SK-N-SH (cell line): ENCODE data around the gene TMPRSS2. TPM values are rescaled to one million over a fixed set of nuclear protein-coding genes. Genes with fewer than 3 reads are reported as not detected.

Experiments used
- CTCF ChIA-PET: fragments of 300-600, 350-600 bp; formaldehyde crosslinking; extraction: SDS; loops from one replicate; lab custom pipeline; 2021; lab: Yijun Ruan, JAX
- POLR2A ChIA-PET: fragments of 350-600 bp; sonication (Branson Sonifier 250); formaldehyde crosslinking; extraction: SDS; loops from one replicate; lab custom pipeline; 2020; ENCODE audit warnings: antibody characterized with exemption, inconsistent platforms; lab: Yijun Ruan, JAX
- DNase-seq: peaks from one replicate; pipeline ENCODE4 v3.0.0; 2012
- H2AFZ ChIP-seq: fragments of 200-600 bp; sonication (generic); 2 replicates; pipeline ENCODE4 v1.8.1; 2016; ENCODE audit warnings: antibody characterized with exemption, mild to moderate bottlenecking, low read depth
- H3F3A ChIP-seq: fragments of 200-600 bp; sonication (generic); replicated peaks from 2 replicates; pipeline ENCODE3; 2016; ENCODE audit warnings: antibody characterized with exemption, mild to moderate bottlenecking; ENCODE audit not compliant: insufficient read depth
- H3K27ac ChIP-seq, 2 experiments: fragments of 200-500 bp in 1 of 2; fragments of 200-600 bp in 1 of 2; sonication (Bioruptor generic) in 1 of 2; sonication (generic), shearing (Covaris generic) in 1 of 2; 2 replicates each; pipeline versions ENCODE4 v1.5.1 to v1.6.1; 2014 to 2016; ENCODE audit warnings: low read depth in 2 of 2, inconsistent platforms in 1 of 2, low read length in 1 of 2, mild to moderate bottlenecking in 1 of 2, mixed read lengths in 1 of 2
- H3K27me3 ChIP-seq: fragments of 200-600 bp; sonication (generic), shearing (Covaris generic); 2 replicates; pipeline ENCODE4 v1.6.1; 2016; ENCODE audit warnings: mixed run types; ENCODE audit not compliant: insufficient read depth
- H3K36me3 ChIP-seq, 2 experiments: fragments of 200-500 bp in 1 of 2; fragments of 200-600 bp in 1 of 2; sonication (Bioruptor generic) in 1 of 2; sonication (generic) in 1 of 2; replicated peaks in 1 of 2; 2 replicates each; pipeline versions ENCODE3 to v1.5.1; 2014 to 2016; ENCODE audit warnings: low read length in 1 of 2, mild to moderate bottlenecking in 1 of 2; ENCODE audit not compliant: insufficient read depth in 2 of 2, control insufficient read depth in 1 of 2
- H3K4me1 ChIP-seq, 2 experiments: fragments of 200-500 bp in 1 of 2; fragments of 200-600 bp in 1 of 2; sonication (Bioruptor generic) in 1 of 2; sonication (generic), shearing (Covaris generic) in 1 of 2; 2 replicates each; pipeline versions ENCODE4 v1.5.1 to v1.6.1; 2014 to 2016; ENCODE audit warnings: low read depth in 1 of 2, low read length in 1 of 2, mixed run types in 1 of 2; ENCODE audit not compliant: insufficient read depth in 2 of 2, control insufficient read depth in 1 of 2
- H3K4me2 ChIP-seq: fragments of 200-600 bp; sonication (generic), shearing (Covaris generic); 2 replicates; pipeline ENCODE4 v1.6.1; 2017; ENCODE audit warnings: mixed run types
- H3K4me3 ChIP-seq, 2 experiments: fragments of 200-500 bp in 1 of 2; fragments of 200-600 bp in 1 of 2; sonication (Bioruptor generic) in 1 of 2; sonication (generic), shearing (Covaris generic) in 1 of 2; 2 replicates each; pipeline versions ENCODE4 v1.5.1 to v1.8.1; 2014 to 2016; ENCODE audit warnings: low read depth in 2 of 2, inconsistent platforms in 1 of 2, low read length in 1 of 2, mild to moderate bottlenecking in 1 of 2, mixed read lengths in 1 of 2, moderate library complexity in 1 of 2
- H3K79me2 ChIP-seq: fragments of 200-600 bp; sonication (generic); 2 replicates; pipeline ENCODE4 v1.8.1; 2017; ENCODE audit warnings: mild to moderate bottlenecking; ENCODE audit not compliant: insufficient read depth
- H3K9ac ChIP-seq: fragments of 200-600 bp; sonication (generic); 2 replicates; pipeline ENCODE4 v1.6.1; 2017; ENCODE audit warnings: mixed run types
- H3K9me2 ChIP-seq: fragments of 200-600 bp; sonication (generic); 2 replicates; pipeline ENCODE4 v1.6.1; 2017; ENCODE audit warnings: mixed run types
- H3K9me3 ChIP-seq: fragments of 200-600 bp; sonication (generic); 2 replicates; pipeline ENCODE4 v1.6.1; 2017; ENCODE audit warnings: mixed run types, mild to moderate bottlenecking, moderate library complexity
- H4K20me1 ChIP-seq: fragments of 200-600 bp; sonication (generic); 2 replicates; pipeline ENCODE4 v1.6.1; 2017; ENCODE audit warnings: mild to moderate bottlenecking, mixed run types; ENCODE audit not compliant: insufficient read depth
- CTCF ChIP-seq: fragments of 200-600 bp; sonication (generic); IDR thresholded peaks from 2 replicates; pipeline ENCODE4 v1.6.1; 2017; ENCODE audit warnings: antibody characterized with exemption, mild to moderate bottlenecking, moderate library complexity
- EP300 ChIP-seq, 2 experiments: IDR thresholded peaks; 2 replicates each; pipeline versions ENCODE4 v1.4.0 to v1.6.1; 2012; ENCODE audit warnings: borderline replicate concordance in 1 of 2, low read depth in 1 of 2, low read length in 1 of 2
- FOSL2 ChIP-seq: IDR thresholded peaks from 2 replicates; pipeline ENCODE4 v1.4.0; 2012; ENCODE audit warnings: low read depth, mild to moderate bottlenecking, moderate library complexity, borderline replicate concordance
- FOXJ3 ChIP-seq: sonication (generic); formaldehyde crosslinking; IDR thresholded peaks from 2 replicates; pipeline ENCODE4 v1.5.1; 2020; ENCODE audit warnings: mild to moderate bottlenecking, missing genetic modification reagents
- FOXM1 ChIP-seq: IDR thresholded peaks from 2 replicates; pipeline ENCODE4 v1.4.0; 2012; ENCODE audit warnings: low read depth, mild to moderate bottlenecking
- IRF3 ChIP-seq: fragments of 150-350 bp; IDR thresholded peaks from 2 replicates; pipeline ENCODE4 v1.6.1; 2016; ENCODE audit warnings: mild to moderate bottlenecking, low read depth, low read length
- JUND ChIP-seq: IDR thresholded peaks from 2 replicates; pipeline ENCODE4 v1.4.0; 2012
- MAX ChIP-seq: IDR thresholded peaks from 2 replicates; pipeline ENCODE4 v1.4.0; 2012; ENCODE audit warnings: low read depth
- MEF2A ChIP-seq: IDR thresholded peaks from 2 replicates; pipeline ENCODE4 v1.4.0; 2012; ENCODE audit warnings: low read depth, borderline replicate concordance
- MXI1 ChIP-seq: IDR thresholded peaks from 2 replicates; pipeline ENCODE4 v1.6.1; 2012; ENCODE audit warnings: mild to moderate bottlenecking, low read depth, low read length, improper control_type of control experiment
- NFIC ChIP-seq: IDR thresholded peaks from 2 replicates; pipeline ENCODE4 v1.4.0; 2012; ENCODE audit warnings: borderline replicate concordance
- NRF1 ChIP-seq: IDR thresholded peaks from 2 replicates; pipeline ENCODE4 v1.6.1; 2012; ENCODE audit warnings: low read depth, mild to moderate bottlenecking, low read length
- POLR2AphosphoS5 ChIP-seq: IDR thresholded peaks from 2 replicates; pipeline ENCODE4 v1.6.1; 2012; ENCODE audit warnings: low read depth, low read length
- RAD21 ChIP-seq: IDR thresholded peaks from 2 replicates; pipeline ENCODE4 v1.6.1; 2012; ENCODE audit warnings: mild to moderate bottlenecking, low read length
- RCOR1 ChIP-seq: fragments of 150-350 bp; IDR thresholded peaks from 2 replicates; pipeline ENCODE4 v1.6.1; 2017; ENCODE audit warnings: antibody characterized with exemption, low read length
- RFX5 ChIP-seq: IDR thresholded peaks from 2 replicates; pipeline ENCODE4 v1.6.1; 2012; ENCODE audit warnings: mild to moderate bottlenecking, improper control_type of control experiment, low read length
- RXRA ChIP-seq: IDR thresholded peaks from 2 replicates; pipeline ENCODE4 v1.4.0; 2012; ENCODE audit warnings: low read depth, mild to moderate bottlenecking, borderline replicate concordance
- TAF1 ChIP-seq: IDR thresholded peaks from 2 replicates; pipeline ENCODE4 v1.6.1; 2012; ENCODE audit warnings: low read depth, mild to moderate bottlenecking, low read length, moderate library complexity, borderline replicate concordance
- TCF12 ChIP-seq: IDR thresholded peaks from 2 replicates; pipeline ENCODE4 v1.4.0; 2012
- YY1 ChIP-seq: IDR thresholded peaks from 2 replicates; pipeline ENCODE4 v1.4.0; 2012; ENCODE audit warnings: low read depth, mild to moderate bottlenecking
- WGBS: methylation state at CpG from one replicate; pipeline ENCODE4 v1.1.6; 2017; ENCODE audit warnings: low lambda C conversion rate; 5-methylcytosine and 5-hydroxymethylcytosine counted together
- polyA plus RNA-seq, 3 experiments: library from polyadenylated mRNA; depleted of rRNA; stranded (reverse); fragments of >200 nt; gene quantifications; 2 replicates each; pipeline ENCODE4 v1.2.3, GENCODE V29; 2012

The TMPRSS2 gene
- polyA plus RNA-seq, 1 of the 3 experiments (the other 2 are of a cell fraction), result not detected

- CTCF ChIA-PET, result interaction anchor here (2.0 kb wide), 1 partner anchor 198 kb away, joined by 7 read pairs; no protein-coding TSS in a partner anchor
- no peak for DNase-seq
- no peaks in the 10 kb centered on the region for H3K9me2 ChIP-seq
Observed at GRCh38 chr21:41481191-41481590, 26.8 kb downstream of the TMPRSS2 start.

GRCh38 chr21:41480086-41480690 is 27.8 kb downstream of the TMPRSS2 start:
- H3K9me3 ChIP-seq, result no peaks in the 10 kb centered on the region
- TF ChIP-seq FOXM1 (no peak), CTCF (no peak), MXI1 (no peak), NRF1 (no peak), RXRA (no peak), TAF1 (no peak), NFIC (no peak), POLR2AphosphoS5 (no peak), RFX5 (no peak), RCOR1 (no peak), MEF2A (no peak), MAX (no peak), TCF12 (no peak), YY1 (no peak), JUND (no peak), RAD21 (no peak)
- TF ChIP-seq, all 33 proteins: peak for 0
- H3F3A ChIP-seq, result no peaks in the 10 kb centered on the region
- no peaks in the 10 kb centered on the region for H3K79me2 ChIP-seq
- H3K36me3 ChIP-seq, result no peaks in the 10 kb centered on the region
- H3K9ac ChIP-seq, result no peak overlapping the region
- no peak overlapping the region for H3K4me2 ChIP-seq
- no peak overlapping the region for H3K4me3 ChIP-seq
- H4K20me1 ChIP-seq, result no peaks in the 10 kb centered on the region
- no peak overlapping the region for H2AFZ ChIP-seq
- 55% methylated on average over 10 of the region's 17 CpGs for WGBS
- CTCF ChIA-PET, result interaction anchor here (1.1 to 2.0 kb wide), 2 partner anchors 197 kb away, joined by 3 to 7 read pairs; no protein-coding TSS in a partner anchor
- DNase-seq, result no peak
- POLR2A ChIA-PET, result no interaction called here
- no peaks in the 10 kb centered on the region for H3K9me2 ChIP-seq
- H3K27me3 ChIP-seq, result no peaks in the 10 kb centered on the region
- H3K4me1 ChIP-seq, result no peaks in the 10 kb centered on the region
- H3K27ac ChIP-seq, result no peak overlapping the region

More at GRCh38 chr21:41481191-41481590, 26.8 kb downstream of the TMPRSS2 start:
- no peaks in the 10 kb centered on the region for H3K79me2 ChIP-seq
- 27% methylated on average over 8 of the region's 8 CpGs for WGBS
- no peak overlapping the region for H3K9ac ChIP-seq
- no peaks in the 10 kb centered on the region for H3K27me3 ChIP-seq
- no peaks in the 10 kb centered on the region for H3K36me3 ChIP-seq
- no peak overlapping the region for H3K27ac ChIP-seq
- H3K9me3 ChIP-seq, result no peaks in the 10 kb centered on the region
- H3K4me3 ChIP-seq, result no peak overlapping the region
- no peaks in the 10 kb centered on the region for H4K20me1 ChIP-seq
- no peaks in the 10 kb centered on the region for H3F3A ChIP-seq
- no peak overlapping the region for H2AFZ ChIP-seq
- no peak for TF ChIP-seq IRF3
- no peak for TF ChIP-seq EP300 (IDR thresholded peaks at IDR 0.05; ENCODE audit: borderline replicate concordance in 1 of 2, low read depth in 1 of 2, low read length in 1 of 2)
- no peak for TF ChIP-seq RXRA
- no peak for TF ChIP-seq FOXJ3 (CRISPR knock-in tag)
- no peak for TF ChIP-seq FOSL2
- TF ChIP-seq RCOR1, result no peak
- H3K4me1 ChIP-seq, result no peaks in the 10 kb centered on the region
- POLR2A ChIA-PET, result no interaction called here
- no peak overlapping the region for H3K4me2 ChIP-seq
